ENCODE measurements around the gene OGDH.

OGDH gene

DNA sequence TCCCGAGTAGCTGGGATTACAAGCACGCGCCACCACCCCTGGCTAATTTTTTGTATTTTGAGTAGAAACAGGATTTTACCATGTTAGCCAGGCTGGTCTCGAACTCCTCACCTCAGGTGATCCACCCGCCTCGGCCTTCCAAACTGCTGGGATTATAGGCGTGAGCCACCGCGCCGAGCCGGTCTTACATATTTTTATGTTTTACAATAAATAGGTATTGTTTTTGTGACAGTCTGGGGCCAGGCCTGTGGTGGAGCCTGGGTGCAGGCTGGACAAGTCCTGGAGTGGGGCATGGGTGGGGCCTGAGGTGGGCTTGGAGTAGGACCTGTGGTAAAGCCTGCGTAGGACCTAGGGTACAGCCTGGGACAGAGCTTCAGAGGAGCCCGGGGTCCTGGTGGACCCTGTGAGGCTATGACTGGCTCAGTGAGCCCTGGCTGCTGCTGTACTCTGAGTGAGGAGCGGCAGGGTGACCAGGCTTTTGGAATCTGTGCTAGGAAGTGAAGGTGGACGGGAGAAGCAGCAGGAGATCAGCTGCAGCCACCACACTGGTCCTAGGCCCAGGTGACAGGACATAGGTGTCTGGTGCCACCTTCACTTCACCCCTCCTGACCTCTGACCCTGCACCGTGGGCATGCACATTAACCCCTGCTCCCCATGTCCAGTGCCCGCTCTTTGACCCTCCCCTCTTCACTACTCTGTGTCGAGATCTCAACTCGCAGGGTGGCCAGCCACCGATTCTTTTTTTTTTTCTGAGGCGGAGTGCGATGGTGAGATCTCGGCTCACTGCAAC, 132.6 kb downstream of the OGDH start (continued):
- no peak for TF ChIP-seq BACH2 (CRISPR knock-in tag; IDR thresholded peaks at IDR 0.05; ENCODE audit: borderline replicate concordance)

- no peak for ATAC-seq
Observed at GRCh38 chr7:44740055-44740454, 133.6 kb downstream of the OGDH start.

DNA sequence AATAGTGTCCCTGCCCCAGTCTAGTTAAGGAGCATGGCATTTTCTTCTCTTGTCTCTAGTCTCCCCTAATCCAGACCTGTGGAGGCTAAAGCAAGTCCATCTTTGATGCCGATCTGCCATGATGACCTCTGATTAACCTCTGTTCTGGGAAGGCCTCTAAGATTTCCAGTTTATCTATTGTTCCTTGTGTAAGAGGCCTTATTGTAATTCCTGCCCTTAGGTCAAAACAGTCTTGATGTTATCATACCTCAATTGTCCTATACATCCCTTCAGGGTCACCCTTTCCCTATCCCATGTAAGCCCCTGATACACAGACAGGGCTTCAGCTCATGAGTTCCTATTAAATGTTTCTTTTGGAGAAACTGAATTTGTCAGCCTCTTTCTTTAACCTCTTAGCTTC, 137.3 kb downstream of the OGDH start:
- TF ChIP-seq PATZ1 (CRISPR knock-in tag; IDR thresholded peaks at IDR 0.05; ENCODE audit: borderline replicate concordance) (no peak), TCF4 (CRISPR knock-in tag; IDR thresholded peaks at IDR 0.05; ENCODE audit: borderline replicate concordance) (no peak), ZNF8 (CRISPR knock-in tag; IDR thresholded peaks at IDR 0.05) (no peak), GLIS3 (CRISPR knock-in tag; IDR thresholded peaks at IDR 0.05) (no peak), ESRRG (CRISPR knock-in tag; IDR thresholded peaks at IDR 0.05) (no peak), OSR1 (CRISPR knock-in tag; IDR thresholded peaks at IDR 0.05) (no peak), ZFP3 (CRISPR knock-in tag; IDR thresholded peaks at IDR 0.05) (peak; percentile 65; the same call in 1 of the 2 replicates)
- ATAC-seq, result no peak

More at GRCh38 chr7:44740055-44740454, 133.6 kb downstream of the OGDH start:
- TF ChIP-seq POU6F1 (CRISPR knock-in tag; IDR thresholded peaks at IDR 0.05; ENCODE audit: borderline replicate concordance, low read depth), result no peak
- no peak for TF ChIP-seq CSDC2 (CRISPR knock-in tag; IDR thresholded peaks at IDR 0.05)
- TF ChIP-seq PPARA (CRISPR knock-in tag; IDR thresholded peaks at IDR 0.05; ENCODE audit: borderline replicate concordance), result no peak
- no peak for TF ChIP-seq ARNTL (CRISPR knock-in tag; IDR thresholded peaks at IDR 0.05; ENCODE audit: borderline replicate concordance, low read depth)
- TF ChIP-seq RARB (CRISPR knock-in tag; IDR thresholded peaks at IDR 0.05), result no peak
- TF ChIP-seq ZFP30 (CRISPR knock-in tag; IDR thresholded peaks at IDR 0.05), result no peak
- TF ChIP-seq CSRNP3 (CRISPR knock-in tag; IDR thresholded peaks at IDR 0.05), result no peak

DNA sequence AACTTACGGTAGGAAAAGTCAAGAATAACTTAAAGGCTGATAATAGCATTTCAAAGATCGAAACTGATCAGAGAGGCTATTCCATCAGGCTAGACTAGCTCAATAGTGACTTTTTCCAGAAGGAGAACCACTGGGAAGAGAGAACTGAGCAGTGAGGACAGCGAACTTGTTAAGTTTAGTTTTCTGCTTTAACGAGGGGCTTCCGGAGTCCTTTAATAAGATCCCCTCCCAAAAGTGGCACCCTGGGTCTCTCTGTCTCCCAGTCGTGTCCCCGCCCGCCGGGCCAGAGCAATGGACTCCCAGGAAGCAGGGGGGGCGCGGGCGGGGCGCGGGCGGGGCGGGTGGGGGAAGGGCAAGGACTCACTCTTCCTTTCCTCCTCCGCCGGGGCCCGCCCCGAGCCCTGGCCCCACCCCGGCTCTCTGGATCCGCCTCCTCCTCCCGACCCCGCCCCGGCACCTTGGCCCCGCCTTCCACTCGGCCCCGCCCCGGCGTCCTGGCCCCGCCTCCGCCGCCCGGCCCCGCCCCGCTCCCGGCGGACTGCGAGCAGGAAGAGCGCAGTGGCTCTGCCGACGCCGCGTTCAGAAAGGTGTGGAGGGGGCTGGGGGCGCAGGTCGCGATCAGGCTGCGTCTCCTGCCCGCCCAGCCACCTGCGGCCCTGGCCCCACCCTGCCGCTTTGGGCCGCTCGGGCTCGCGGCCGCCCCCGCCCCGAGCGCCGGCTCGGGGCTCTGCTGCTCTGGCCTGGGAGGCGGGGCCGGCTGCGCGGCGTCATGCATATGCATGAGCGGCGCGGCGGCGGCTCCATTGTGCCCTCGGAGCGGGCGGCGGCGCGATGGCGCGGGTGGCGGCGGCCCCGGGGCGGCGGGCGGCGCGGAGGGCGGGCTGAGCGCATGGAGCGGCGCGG, 141.9 kb downstream of the OGDH start, which contains the start of gene ZMIZ2:
Gene ZMIZ2 (plus strand): TSS at position 803 of the 903 bp plus-strand sequence. CDS start 7,403 bp downstream, outside the sequence.
- ATAC-seq, result peak; percentile 91
- TF ChIP-seq ISL1 (CRISPR knock-in tag; IDR thresholded peaks at IDR 0.05) (no peak), GLIS3 (CRISPR knock-in tag; IDR thresholded peaks at IDR 0.05) (no peak), OSR1 (CRISPR knock-in tag; IDR thresholded peaks at IDR 0.05) (no peak), PPARA (CRISPR knock-in tag; IDR thresholded peaks at IDR 0.05; ENCODE audit: borderline replicate concordance) (no peak), ZFP30 (CRISPR knock-in tag; IDR thresholded peaks at IDR 0.05) (no peak), ZNF565 (CRISPR knock-in tag; conservative IDR thresholded peaks at IDR 0.05; ENCODE audit: low read depth) (no peak), ZNF8 (CRISPR knock-in tag; IDR thresholded peaks at IDR 0.05) (no peak), CSDC2 (CRISPR knock-in tag; IDR thresholded peaks at IDR 0.05) (no peak), ZC3H10 (CRISPR knock-in tag; IDR thresholded peaks at IDR 0.05) (no peak), TSHZ2 (CRISPR knock-in tag; IDR thresholded peaks at IDR 0.05) (no peak), TOX (CRISPR knock-in tag; IDR thresholded peaks at IDR 0.05; ENCODE audit: borderline replicate concordance) (no peak), BACH2 (CRISPR knock-in tag; IDR thresholded peaks at IDR 0.05; ENCODE audit: borderline replicate concordance) (no peak)
